ENCODE data around the gene SAMD10.
"Not testable (repeated sequence)": the region's sequence is repeated elsewhere in the genome, so short reads cannot be mapped to it uniquely, and the experiment has no call there.

Gene SAMD10

GRCh38 chr20:63940071-63940471, 39.4 kb downstream of the SAMD10 start:
- no peak for DNase-seq

- DNase-seq = no peak
Observed at GRCh38 chr20:63939061-63939935, 40.1 kb downstream of the SAMD10 start.

- no peak for DNase-seq
Observed at GRCh38 chr20:63937596-63937995, 41.8 kb downstream of the SAMD10 start.

GRCh38 chr20:63935447-63935846, 44.0 kb downstream of the SAMD10 start:
- DNase-seq = no peak

GRCh38 chr20:63934271-63935068, 45.0 kb downstream of the SAMD10 start:
- DNase-seq = peak in 1 of 2 experiments; percentile 26

GRCh38 chr20:63933646-63934045, 45.8 kb downstream of the SAMD10 start:
- no peak for DNase-seq

- DNase-seq = no peak
Observed at GRCh38 chr20:63932606-63933160, 46.8 kb downstream of the SAMD10 start.

- DNase-seq = no peak
Observed at GRCh38 chr20:63931735-63932134, 47.7 kb downstream of the SAMD10 start.

GRCh38 chr20:63930971-63931553, 48.4 kb downstream of the SAMD10 start:
- no peak for DNase-seq

GRCh38 chr20:63929473-63929883, 50.0 kb downstream of the SAMD10 start:
- not testable (repeated sequence) for DNase-seq

GRCh38 chr20:63929071-63929470, 50.4 kb downstream of the SAMD10 start:
- no peak for DNase-seq

GRCh38 chr20:63926298-63926697, 53.1 kb downstream of the SAMD10 start:
- no peak for DNase-seq

- no peak for DNase-seq
Observed at GRCh38 chr20:63924241-63924640, 55.2 kb downstream of the SAMD10 start.
